GM12878 (cell line): ENCODE data around the gene CCDC91. TPM values are rescaled to one million over a fixed set of nuclear protein-coding genes. Genes with fewer than 3 reads are reported as not detected.

ENCODE experiments used
- CBFB ChIP-seq: IDR thresholded peaks from 2 replicates; pipeline ENCODE4 v1.6.1; 2016; ENCODE audit warnings: antibody characterized with exemption, low read depth
- CREB1 ChIP-seq: IDR thresholded peaks from 2 replicates; pipeline ENCODE4 v1.6.1; 2012; ENCODE audit warnings: low read depth, mild to moderate bottlenecking, inconsistent platforms
- ESRRA ChIP-seq: IDR thresholded peaks from 2 replicates; pipeline ENCODE4 v1.6.1; 2012; ENCODE audit warnings: mild to moderate bottlenecking, low read length, improper control_type of control experiment
- FOXM1 ChIP-seq: IDR thresholded peaks from 2 replicates; pipeline ENCODE4 v1.6.1; 2012; ENCODE audit warnings: low read depth, mild to moderate bottlenecking, inconsistent platforms, low read length, moderate library complexity
- MYB ChIP-seq: fragments of 150-350 bp; IDR thresholded peaks from 2 replicates; pipeline ENCODE4 v1.6.1; 2014; ENCODE audit warnings: mild to moderate bottlenecking, low read depth, low read length, borderline replicate concordance
- RB1 ChIP-seq: fragments of 450-650 bp; formaldehyde crosslinking; IDR thresholded peaks from 2 replicates; pipeline ENCODE4 v1.6.1; 2017; ENCODE audit warnings: mild to moderate bottlenecking, borderline replicate concordance
- SMARCA5 ChIP-seq: fragments of 450-650 bp; IDR thresholded peaks from 2 replicates; pipeline ENCODE4 v1.6.1; 2017; ENCODE audit warnings: mild to moderate bottlenecking
- ZNF207 ChIP-seq: fragments of 450-650 bp; IDR thresholded peaks from 2 replicates; pipeline ENCODE4 v1.6.1; 2014; ENCODE audit warnings: antibody characterized with exemption, mild to moderate bottlenecking, borderline replicate concordance
- polyA plus RNA-seq, 11 experiments: library from polyadenylated mRNA; depleted of rRNA in 4 of 11; unstranded in 6 of 11; stranded (reverse) in 5 of 11; fragments of >200 nt; fragmentation: Nextera tagmentation in 4 of 11; fragmentation: Illumina TruSeq in 1 of 11; extraction: Ambion mirVana in 4 of 11; extraction: Trizol in 1 of 11; gene quantifications; 1 replicate in 1 of 11; 2 replicates in 10 of 11; pipeline versions ENCODE4 v1.2.1 to v1.2.3, GENCODE V29; 2011 to 2016; ENCODE audit warnings: inconsistent platforms in 2 of 11, missing spikeins in 2 of 11, low read depth in 1 of 11
- total RNA-seq, 4 experiments: library from RNA; depleted of rRNA in 3 of 4; stranded (reverse); fragments of >200 nt in 3 of 4; fragmentation: Illumina TruSeq in 1 of 4; extraction: Trizol in 1 of 4; gene quantifications; 2 replicates each; pipeline versions ENCODE4 v1.2.1 to v1.2.3, GENCODE V29; 2013 to 2021
- TF ChIP-seq, protein P1 (sequence below): IDR thresholded peaks from 2 replicates; pipeline ENCODE4 v1.6.1; 2012; ENCODE audit warnings: low read depth, low read length, improper control_type of control experiment
- TF ChIP-seq, protein P2 (sequence below): IDR thresholded peaks from 2 replicates; pipeline ENCODE4 v1.6.1; 2012; ENCODE audit warnings: low read depth, low read length, improper control_type of control experiment
- TF ChIP-seq, protein P3 (sequence below): IDR thresholded peaks from 2 replicates; pipeline ENCODE4 v1.6.1; 2012; ENCODE audit warnings: improper control_type of control experiment, low read depth, low read length; ENCODE audit not compliant: insufficient replicate concordance
- TF ChIP-seq, protein P4 (sequence below): fragments of 450-650 bp; IDR thresholded peaks from 2 replicates; pipeline ENCODE4 v1.6.1; 2017; ENCODE audit warnings: mild to moderate bottlenecking, low read depth, inconsistent platforms; ENCODE audit not compliant: poor library complexity, severe bottlenecking
- TF ChIP-seq, protein P5 (sequence below): fragments of 450-650 bp; IDR thresholded peaks from 2 replicates; pipeline ENCODE4 v1.6.1; 2016; ENCODE audit warnings: mild to moderate bottlenecking

CCDC91 gene
- total and polyA plus RNA-seq, 10 of the 15 experiments (the other 5 are each of a cell fraction or from before 2014, with no cell fraction given) = 6.1 to 24.9 (median 16.5) TPM

- no peak for TF ChIP-seq MYB
- no peak for TF ChIP-seq RB1
- no peak for TF ChIP-seq FOXM1
- TF ChIP-seq, protein P1, sequence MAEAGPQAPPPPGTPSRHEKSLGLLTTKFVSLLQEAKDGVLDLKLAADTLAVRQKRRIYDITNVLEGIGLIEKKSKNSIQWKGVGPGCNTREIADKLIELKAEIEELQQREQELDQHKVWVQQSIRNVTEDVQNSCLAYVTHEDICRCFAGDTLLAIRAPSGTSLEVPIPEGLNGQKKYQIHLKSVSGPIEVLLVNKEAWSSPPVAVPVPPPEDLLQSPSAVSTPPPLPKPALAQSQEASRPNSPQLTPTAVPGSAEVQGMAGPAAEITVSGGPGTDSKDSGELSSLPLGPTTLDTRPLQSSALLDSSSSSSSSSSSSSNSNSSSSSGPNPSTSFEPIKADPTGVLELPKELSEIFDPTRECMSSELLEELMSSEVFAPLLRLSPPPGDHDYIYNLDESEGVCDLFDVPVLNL = no peak
- TF ChIP-seq, protein P2, sequence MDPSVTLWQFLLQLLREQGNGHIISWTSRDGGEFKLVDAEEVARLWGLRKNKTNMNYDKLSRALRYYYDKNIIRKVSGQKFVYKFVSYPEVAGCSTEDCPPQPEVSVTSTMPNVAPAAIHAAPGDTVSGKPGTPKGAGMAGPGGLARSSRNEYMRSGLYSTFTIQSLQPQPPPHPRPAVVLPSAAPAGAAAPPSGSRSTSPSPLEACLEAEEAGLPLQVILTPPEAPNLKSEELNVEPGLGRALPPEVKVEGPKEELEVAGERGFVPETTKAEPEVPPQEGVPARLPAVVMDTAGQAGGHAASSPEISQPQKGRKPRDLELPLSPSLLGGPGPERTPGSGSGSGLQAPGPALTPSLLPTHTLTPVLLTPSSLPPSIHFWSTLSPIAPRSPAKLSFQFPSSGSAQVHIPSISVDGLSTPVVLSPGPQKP = no peak
- TF ChIP-seq ZNF207 = no peak
- TF ChIP-seq, protein P3, sequence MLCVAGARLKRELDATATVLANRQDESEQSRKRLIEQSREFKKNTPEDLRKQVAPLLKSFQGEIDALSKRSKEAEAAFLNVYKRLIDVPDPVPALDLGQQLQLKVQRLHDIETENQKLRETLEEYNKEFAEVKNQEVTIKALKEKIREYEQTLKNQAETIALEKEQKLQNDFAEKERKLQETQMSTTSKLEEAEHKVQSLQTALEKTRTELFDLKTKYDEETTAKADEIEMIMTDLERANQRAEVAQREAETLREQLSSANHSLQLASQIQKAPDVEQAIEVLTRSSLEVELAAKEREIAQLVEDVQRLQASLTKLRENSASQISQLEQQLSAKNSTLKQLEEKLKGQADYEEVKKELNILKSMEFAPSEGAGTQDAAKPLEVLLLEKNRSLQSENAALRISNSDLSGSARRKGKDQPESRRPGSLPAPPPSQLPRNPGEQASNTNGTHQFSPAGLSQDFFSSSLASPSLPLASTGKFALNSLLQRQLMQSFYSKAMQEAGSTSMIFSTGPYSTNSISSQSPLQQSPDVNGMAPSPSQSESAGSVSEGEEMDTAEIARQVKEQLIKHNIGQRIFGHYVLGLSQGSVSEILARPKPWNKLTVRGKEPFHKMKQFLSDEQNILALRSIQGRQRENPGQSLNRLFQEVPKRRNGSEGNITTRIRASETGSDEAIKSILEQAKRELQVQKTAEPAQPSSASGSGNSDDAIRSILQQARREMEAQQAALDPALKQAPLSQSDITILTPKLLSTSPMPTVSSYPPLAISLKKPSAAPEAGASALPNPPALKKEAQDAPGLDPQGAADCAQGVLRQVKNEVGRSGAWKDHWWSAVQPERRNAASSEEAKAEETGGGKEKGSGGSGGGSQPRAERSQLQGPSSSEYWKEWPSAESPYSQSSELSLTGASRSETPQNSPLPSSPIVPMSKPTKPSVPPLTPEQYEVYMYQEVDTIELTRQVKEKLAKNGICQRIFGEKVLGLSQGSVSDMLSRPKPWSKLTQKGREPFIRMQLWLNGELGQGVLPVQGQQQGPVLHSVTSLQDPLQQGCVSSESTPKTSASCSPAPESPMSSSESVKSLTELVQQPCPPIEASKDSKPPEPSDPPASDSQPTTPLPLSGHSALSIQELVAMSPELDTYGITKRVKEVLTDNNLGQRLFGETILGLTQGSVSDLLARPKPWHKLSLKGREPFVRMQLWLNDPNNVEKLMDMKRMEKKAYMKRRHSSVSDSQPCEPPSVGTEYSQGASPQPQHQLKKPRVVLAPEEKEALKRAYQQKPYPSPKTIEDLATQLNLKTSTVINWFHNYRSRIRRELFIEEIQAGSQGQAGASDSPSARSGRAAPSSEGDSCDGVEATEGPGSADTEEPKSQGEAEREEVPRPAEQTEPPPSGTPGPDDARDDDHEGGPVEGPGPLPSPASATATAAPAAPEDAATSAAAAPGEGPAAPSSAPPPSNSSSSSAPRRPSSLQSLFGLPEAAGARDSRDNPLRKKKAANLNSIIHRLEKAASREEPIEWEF = no peak
- TF ChIP-seq CBFB = no peak
- TF ChIP-seq, protein P4, sequence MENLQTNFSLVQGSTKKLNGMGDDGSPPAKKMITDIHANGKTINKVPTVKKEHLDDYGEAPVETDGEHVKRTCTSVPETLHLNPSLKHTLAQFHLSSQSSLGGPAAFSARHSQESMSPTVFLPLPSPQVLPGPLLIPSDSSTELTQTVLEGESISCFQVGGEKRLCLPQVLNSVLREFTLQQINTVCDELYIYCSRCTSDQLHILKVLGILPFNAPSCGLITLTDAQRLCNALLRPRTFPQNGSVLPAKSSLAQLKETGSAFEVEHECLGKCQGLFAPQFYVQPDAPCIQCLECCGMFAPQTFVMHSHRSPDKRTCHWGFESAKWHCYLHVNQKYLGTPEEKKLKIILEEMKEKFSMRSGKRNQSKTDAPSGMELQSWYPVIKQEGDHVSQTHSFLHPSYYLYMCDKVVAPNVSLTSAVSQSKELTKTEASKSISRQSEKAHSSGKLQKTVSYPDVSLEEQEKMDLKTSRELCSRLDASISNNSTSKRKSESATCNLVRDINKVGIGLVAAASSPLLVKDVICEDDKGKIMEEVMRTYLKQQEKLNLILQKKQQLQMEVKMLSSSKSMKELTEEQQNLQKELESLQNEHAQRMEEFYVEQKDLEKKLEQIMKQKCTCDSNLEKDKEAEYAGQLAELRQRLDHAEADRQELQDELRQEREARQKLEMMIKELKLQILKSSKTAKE = no peak
- no peak for TF ChIP-seq SMARCA5
- TF ChIP-seq, protein P5, sequence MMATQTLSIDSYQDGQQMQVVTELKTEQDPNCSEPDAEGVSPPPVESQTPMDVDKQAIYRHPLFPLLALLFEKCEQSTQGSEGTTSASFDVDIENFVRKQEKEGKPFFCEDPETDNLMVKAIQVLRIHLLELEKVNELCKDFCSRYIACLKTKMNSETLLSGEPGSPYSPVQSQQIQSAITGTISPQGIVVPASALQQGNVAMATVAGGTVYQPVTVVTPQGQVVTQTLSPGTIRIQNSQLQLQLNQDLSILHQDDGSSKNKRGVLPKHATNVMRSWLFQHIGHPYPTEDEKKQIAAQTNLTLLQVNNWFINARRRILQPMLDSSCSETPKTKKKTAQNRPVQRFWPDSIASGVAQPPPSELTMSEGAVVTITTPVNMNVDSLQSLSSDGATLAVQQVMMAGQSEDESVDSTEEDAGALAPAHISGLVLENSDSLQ = no peak
- TF ChIP-seq CREB1 = no peak
- no peak for TF ChIP-seq ESRRA
These were observed 394.9 kb downstream of the CCDC91 start (continued) for GRCh38 chr12:28585146-28585545.
